Activated naive CD4-positive, alpha-beta T cell treated with Interleukin-2 at 50 U/mL for 16 hours (primary cell): ENCODE results near the gene CPNE4.
"Not testable (repeated sequence)": the region's sequence is repeated elsewhere in the genome, so short reads cannot be mapped to it uniquely, and the experiment has no call there.

ENCODE experiments used
- DNase-seq: peaks from one replicate; pipeline ENCODE4 v3.0.0-alpha.2; 2020

CPNE4 gene

GRCh38 chr3:132016061-132017041 lies 18.5 kb downstream of the CPNE4 start:
- no peak for DNase-seq

GRCh38 chr3:132014105-132014504 lies 20.7 kb downstream of the CPNE4 start:
- DNase-seq = no peak

GRCh38 chr3:132009241-132009640 lies 25.6 kb downstream of the CPNE4 start:
- no peak for DNase-seq

- DNase-seq = no peak
Observed at GRCh38 chr3:132008837-132009236, 26.0 kb downstream of the CPNE4 start.

GRCh38 chr3:132007617-132008016 lies 27.2 kb downstream of the CPNE4 start:
- no peak for DNase-seq

GRCh38 chr3:132006605-132007204 lies 28.1 kb downstream of the CPNE4 start:
- DNase-seq = no peak

GRCh38 chr3:132004571-132004970 lies 30.2 kb downstream of the CPNE4 start:
- DNase-seq = no peak

- no peak for DNase-seq
Observed at GRCh38 chr3:132003685-132004084, 31.1 kb downstream of the CPNE4 start.

GRCh38 chr3:132001999-132002398 lies 32.8 kb downstream of the CPNE4 start:
- DNase-seq = no peak

GRCh38 chr3:132001036-132001435 lies 33.8 kb downstream of the CPNE4 start:
- DNase-seq = no peak

GRCh38 chr3:131998027-131998426 lies 36.8 kb downstream of the CPNE4 start:
- DNase-seq = no peak

GRCh38 chr3:131995891-131996290 lies 38.9 kb downstream of the CPNE4 start:
- DNase-seq = no peak

- DNase-seq = no peak
Observed at GRCh38 chr3:131989318-131989717, 45.5 kb downstream of the CPNE4 start.

GRCh38 chr3:131988209-131988608 lies 46.6 kb downstream of the CPNE4 start:
- DNase-seq = no peak

GRCh38 chr3:131983689-131984088 lies 51.1 kb downstream of the CPNE4 start:
- no peak for DNase-seq

- no peak for DNase-seq
Observed at GRCh38 chr3:131981323-131981722, 53.5 kb downstream of the CPNE4 start.

- DNase-seq = no peak
Observed at GRCh38 chr3:131976448-131976847, 58.4 kb downstream of the CPNE4 start.

GRCh38 chr3:131975047-131975446 lies 59.8 kb downstream of the CPNE4 start:
- DNase-seq = no peak

GRCh38 chr3:131973731-131974130 lies 61.1 kb downstream of the CPNE4 start:
- no peak for DNase-seq

GRCh38 chr3:131972550-131972949 lies 62.3 kb downstream of the CPNE4 start:
- DNase-seq = no peak

- DNase-seq = no peak
Observed at GRCh38 chr3:131972091-131972490, 62.7 kb downstream of the CPNE4 start.

- DNase-seq = not testable (repeated sequence)
Observed at GRCh38 chr3:131963442-131963841, 71.4 kb downstream of the CPNE4 start.

GRCh38 chr3:131962982-131963381 lies 71.8 kb downstream of the CPNE4 start:
- DNase-seq = no peak

- DNase-seq = no peak
Observed at GRCh38 chr3:131960324-131960723, 74.5 kb downstream of the CPNE4 start.
